Neutrophil (primary cell): ENCODE data around the gene DPEP2.
"Not testable (repeated sequence)": the region's sequence is repeated elsewhere in the genome, so short reads cannot be mapped to it uniquely, and the experiment has no call there.

Experiments
- H3K27ac ChIP-seq: fragments of 200-600 bp; sonication (generic); 2 replicates; pipeline ENCODE4 v1.5.1; 2016; ENCODE audit warnings: mild to moderate bottlenecking, moderate library complexity
- H3K27me3 ChIP-seq: fragments of 200-600 bp; sonication (generic); 2 replicates; pipeline ENCODE4 v1.6.0; 2016; ENCODE audit warnings: mild to moderate bottlenecking
- H3K36me3 ChIP-seq: fragments of 200-600 bp; sonication (generic); 2 replicates; pipeline ENCODE4 v1.5.1; 2017
- H3K4me1 ChIP-seq, 2 experiments: fragments of 200-600 bp in 1 of 2; sonication (generic) in 1 of 2; 1 replicate in 1 of 2; 2 replicates in 1 of 2; pipeline versions ENCODE4 v1.5.1 to v1.6.1; 2013 to 2016; ENCODE audit warnings: low read depth in 1 of 2, low read length in 1 of 2, mild to moderate bottlenecking in 1 of 2, moderate library complexity in 1 of 2; ENCODE audit not compliant: control insufficient read depth in 1 of 2, insufficient read depth in 1 of 2
- H3K4me3 ChIP-seq, 2 experiments: fragments of 200-600 bp in 1 of 2; sonication (generic) in 1 of 2; 1 replicate in 1 of 2; 2 replicates in 1 of 2; pipeline ENCODE4 v1.5.1; 2013 to 2016; ENCODE audit warnings: low read depth in 1 of 2, low read length in 1 of 2, mild to moderate bottlenecking in 1 of 2, moderate library complexity in 1 of 2
- H3K9me3 ChIP-seq: fragments of 200-600 bp; sonication (generic); 2 replicates; pipeline ENCODE4 v1.5.1; 2016
- TF ChIP-seq, protein P1 (sequence below): fragments of 200-600 bp; sonication (generic); IDR thresholded peaks from 2 replicates; pipeline ENCODE4 v1.5.1; 2016; ENCODE audit warnings: antibody characterized with exemption

The DPEP2 gene

DNA sequence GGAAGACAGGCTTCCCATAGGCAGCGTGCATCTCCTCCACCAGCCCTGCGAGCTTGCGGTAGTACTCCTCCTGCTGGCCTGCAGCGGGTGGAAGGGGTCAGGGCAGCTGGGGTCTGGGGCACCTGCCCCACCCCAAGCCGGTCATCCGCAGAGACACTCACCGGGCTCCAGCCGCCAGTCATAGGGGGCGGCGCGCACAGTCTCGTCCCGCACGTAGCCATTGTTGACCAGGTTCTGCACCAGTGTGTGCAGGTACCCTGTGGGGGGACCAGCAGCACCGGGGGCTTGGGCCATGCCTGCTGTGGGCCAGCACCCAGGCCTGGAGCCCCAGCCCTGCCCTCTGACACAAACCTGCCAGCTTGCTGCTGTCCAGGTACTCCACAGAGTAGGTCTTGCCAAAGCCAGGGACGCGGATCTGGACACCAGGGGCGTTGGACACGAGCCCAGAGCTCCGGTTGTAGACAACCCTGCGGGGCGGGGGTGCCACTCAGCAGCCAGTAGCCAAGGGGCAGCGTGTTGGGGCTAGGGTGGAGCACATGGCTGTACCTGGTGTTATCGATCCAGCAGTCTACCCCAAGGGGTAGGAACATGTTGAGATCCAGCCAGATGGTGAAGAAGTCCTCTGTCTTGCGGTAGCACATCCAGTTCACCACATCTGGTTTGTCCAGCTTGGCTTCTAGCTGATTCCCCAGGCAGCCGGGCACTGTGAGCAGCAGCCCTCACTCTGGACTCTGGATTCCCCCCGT lies 56.6 kb downstream of the DPEP2 start:
- Histone ChIP-seq H3K27ac (no peak overlapping the region), H3K4me1 (peaks cover 5 to 10% of the 10 kb centered on the region in 2 experiments), H3K27me3 (no peaks in the 10 kb centered on the region), H3K9me3 (no peaks in the 10 kb centered on the region), H3K36me3 (peaks cover 51% of the 10 kb centered on the region), H3K4me3 (no peak overlapping the region)
- TF ChIP-seq, protein P1, sequence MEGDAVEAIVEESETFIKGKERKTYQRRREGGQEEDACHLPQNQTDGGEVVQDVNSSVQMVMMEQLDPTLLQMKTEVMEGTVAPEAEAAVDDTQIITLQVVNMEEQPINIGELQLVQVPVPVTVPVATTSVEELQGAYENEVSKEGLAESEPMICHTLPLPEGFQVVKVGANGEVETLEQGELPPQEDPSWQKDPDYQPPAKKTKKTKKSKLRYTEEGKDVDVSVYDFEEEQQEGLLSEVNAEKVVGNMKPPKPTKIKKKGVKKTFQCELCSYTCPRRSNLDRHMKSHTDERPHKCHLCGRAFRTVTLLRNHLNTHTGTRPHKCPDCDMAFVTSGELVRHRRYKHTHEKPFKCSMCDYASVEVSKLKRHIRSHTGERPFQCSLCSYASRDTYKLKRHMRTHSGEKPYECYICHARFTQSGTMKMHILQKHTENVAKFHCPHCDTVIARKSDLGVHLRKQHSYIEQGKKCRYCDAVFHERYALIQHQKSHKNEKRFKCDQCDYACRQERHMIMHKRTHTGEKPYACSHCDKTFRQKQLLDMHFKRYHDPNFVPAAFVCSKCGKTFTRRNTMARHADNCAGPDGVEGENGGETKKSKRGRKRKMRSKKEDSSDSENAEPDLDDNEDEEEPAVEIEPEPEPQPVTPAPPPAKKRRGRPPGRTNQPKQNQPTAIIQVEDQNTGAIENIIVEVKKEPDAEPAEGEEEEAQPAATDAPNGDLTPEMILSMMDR, result no peak

DNA sequence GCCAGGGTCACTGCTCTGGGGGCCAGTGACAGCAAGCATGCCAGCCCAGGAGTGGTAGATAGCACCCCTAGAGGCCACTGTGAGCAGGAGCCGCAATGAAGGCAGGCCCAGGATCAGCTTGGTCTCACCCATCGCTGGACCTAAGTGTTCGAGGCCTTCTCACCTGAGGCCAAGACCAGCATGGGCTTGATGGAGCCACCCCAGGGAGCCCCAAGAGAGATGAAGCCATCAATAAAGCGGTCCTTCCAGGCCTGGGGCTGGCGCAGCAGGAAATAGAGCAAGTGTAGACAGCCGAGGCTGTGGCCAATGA lies 57.1 kb downstream of the DPEP2 start:
- Histone ChIP-seq H3K9me3 (no peaks in the 10 kb centered on the region), H3K27me3 (no peaks in the 10 kb centered on the region), H3K4me1 (peaks cover 11 to 15% of the 10 kb centered on the region in 2 experiments), H3K36me3 (peaks cover 45% of the 10 kb centered on the region), H3K4me3 (no peak overlapping the region), H3K27ac (no peak overlapping the region)
- TF ChIP-seq, protein P1, result peak; percentile 48

DNA sequence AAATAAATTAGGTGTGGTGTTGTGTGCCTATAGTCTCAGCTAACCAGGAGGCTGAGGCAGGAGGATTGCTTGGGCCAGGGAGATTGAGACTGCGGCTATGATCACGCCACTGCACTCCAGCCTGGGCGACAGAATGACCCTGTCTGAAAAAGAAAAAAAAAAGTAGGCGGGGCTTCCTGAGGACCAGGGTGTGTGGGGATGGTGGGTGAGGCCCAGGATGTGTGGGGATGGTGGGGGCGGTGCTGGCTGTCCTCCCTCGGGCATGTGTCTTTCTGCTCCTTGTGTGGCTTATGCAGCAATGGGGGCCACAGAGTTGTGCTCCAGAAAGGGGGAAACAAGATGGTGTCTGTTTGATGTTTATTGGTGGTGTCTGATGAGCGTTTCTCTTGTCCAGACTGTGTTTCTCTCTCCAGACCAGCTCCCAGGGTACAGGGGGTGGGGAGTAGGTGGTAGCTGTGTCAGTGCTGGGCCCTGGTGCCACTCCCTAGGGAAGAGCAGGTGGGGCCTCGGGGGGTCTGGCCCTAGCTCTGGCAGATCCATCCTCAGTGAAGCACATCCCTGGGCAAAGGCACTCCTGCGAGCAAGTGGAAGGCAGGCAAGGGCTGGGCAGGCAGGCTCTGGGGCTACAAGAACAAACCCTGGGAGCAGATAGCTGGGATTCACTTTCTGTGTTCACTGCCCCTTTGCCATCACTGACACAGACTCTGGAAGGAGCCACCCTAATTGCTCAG lies 57.6 kb downstream of the DPEP2 start:
- Histone ChIP-seq H3K36me3 (peaks cover 40% of the 10 kb centered on the region), H3K27ac (no peak overlapping the region), H3K9me3 (no peaks in the 10 kb centered on the region), H3K27me3 (no peaks in the 10 kb centered on the region), H3K4me3 (no peak overlapping the region), H3K4me1 (peaks cover 15 to 21% of the 10 kb centered on the region in 2 experiments)
- TF ChIP-seq, protein P1, result no peak

DNA sequence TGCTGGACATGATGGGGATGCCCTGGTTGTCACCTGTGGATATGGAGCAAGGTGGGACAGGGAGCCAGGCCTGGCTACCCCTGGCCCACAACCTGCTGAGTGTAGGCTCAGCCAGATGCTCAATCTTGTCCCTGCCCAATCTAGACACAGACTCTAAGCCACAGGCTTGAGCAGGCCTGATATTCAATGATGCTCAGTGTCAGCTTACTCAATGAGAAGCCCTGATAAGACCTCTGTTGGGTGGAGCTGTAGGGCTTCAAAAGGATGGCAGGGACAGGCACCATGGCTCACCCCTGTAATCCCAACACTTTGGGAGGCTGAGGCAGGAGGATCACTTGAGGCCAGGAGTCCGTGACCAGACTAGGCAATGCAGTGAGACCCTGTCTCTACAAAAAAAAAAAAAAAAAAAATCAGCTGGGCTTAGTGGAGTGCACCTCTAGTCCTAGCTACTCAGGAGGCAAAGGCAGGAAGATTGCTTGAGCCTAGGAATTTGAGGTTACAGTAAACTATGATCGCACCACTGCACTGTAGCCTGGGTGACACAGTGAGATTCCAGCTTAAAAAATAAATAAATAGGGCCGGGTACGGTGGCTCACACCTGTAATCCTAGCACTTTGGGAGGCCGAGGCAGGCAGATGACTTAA lies 58.7 kb downstream of the DPEP2 start:
- Histone ChIP-seq H3K4me1 (peaks cover 15 to 25% of the 10 kb centered on the region in 2 experiments), H3K27ac (peak overlapping the region; percentile 46), H3K27me3 (no peaks in the 10 kb centered on the region), H3K36me3 (peaks cover 30% of the 10 kb centered on the region), H3K9me3 (no peaks in the 10 kb centered on the region), H3K4me3 (no peak overlapping the region)
- TF ChIP-seq, protein P1, result no peak

DNA sequence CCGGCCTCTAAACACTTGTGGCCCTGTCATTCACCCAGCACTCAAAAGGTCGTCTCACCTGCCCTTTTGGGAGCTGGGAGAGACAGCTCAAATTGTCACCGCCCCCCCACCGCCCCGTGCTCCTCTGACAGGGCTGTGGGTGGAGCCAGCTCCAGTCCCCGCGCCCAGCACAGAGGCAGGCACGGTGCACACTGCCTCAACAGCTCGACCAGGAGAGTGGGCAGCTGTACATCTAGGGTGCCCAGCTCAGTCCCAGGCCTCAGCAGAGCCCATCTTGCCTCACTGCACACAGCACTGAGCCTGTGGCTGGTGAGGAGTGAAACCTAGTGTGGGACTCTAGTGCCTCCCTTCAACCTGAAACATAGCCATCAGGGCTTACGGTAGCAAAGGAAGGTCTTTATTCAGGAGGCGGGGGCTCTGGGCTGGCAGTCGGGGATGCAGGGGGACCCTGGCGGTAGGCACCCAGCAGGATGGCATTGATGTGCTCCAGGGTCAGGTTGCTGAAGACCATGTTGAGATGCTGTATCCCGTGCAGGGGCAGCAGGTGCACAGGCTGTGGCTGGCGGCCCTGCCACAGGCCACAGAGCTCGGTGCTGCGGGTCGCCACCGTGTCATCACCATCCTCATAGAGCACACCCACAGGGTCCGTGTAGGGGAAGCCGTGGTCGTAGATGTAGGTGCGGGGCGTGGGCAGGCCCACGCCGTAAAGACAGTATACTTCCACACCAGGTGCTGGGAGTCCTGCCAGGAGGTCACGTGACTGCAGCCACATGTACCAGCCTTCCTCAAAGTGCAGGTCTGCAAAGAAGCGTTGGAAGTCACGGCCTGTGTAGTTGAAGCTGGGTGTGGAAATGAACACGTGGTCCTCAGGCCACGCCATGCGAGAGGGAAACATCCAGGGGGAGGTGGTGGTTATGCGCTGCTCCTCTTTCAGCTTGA lies 59.5 kb downstream of the DPEP2 start:
- TF ChIP-seq, protein P1, result no peak
- Histone ChIP-seq H3K27ac (peak overlapping the region; percentile 46), H3K4me3 (no peak overlapping the region), H3K4me1 (peaks cover 23 to 33% of the 10 kb centered on the region in 2 experiments), H3K27me3 (no peaks in the 10 kb centered on the region), H3K36me3 (peaks cover 30% of the 10 kb centered on the region), H3K9me3 (no peaks in the 10 kb centered on the region)

DNA sequence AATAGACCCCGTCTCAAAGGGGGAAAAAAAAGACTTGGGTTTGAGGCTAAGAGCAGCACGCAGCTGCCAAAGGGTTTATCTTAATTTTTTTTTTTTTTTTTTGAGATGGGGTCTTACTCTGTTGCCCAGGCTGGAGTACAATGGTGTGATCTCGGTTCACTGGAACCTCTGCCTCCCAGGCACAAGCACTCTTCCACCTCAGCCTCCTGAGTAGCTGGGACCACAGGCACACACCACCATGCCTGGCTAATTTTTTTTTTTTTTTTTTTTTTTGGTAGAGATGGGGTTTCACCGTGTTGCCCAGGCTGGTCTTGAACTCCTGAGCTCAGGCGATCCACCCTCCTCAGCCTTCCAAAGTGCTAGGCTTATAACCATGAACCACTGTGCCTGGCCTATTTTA lies 61.6 kb downstream of the DPEP2 start:
- Histone ChIP-seq H3K36me3 (peaks cover 31% of the 10 kb centered on the region), H3K27ac (peak overlapping the region; percentile 95)
- not testable (repeated sequence) for H3K9me3 ChIP-seq

More for the DNA sequence above, 61.6 kb downstream of the DPEP2 start:
- not testable (repeated sequence) for H3K27me3 ChIP-seq
- Histone ChIP-seq H3K4me1 (peaks cover 24 to 34% of the 10 kb centered on the region in 2 experiments), H3K4me3 (peak overlapping the region in 1 of 2 experiments; percentile 89)
